A172 (cell line): Measurements from ENCODE around the gene PPP1R10. TPM values are rescaled to one million over a fixed set of nuclear protein-coding genes. Genes with fewer than 3 reads are reported as not detected.
A peak's percentile ranks its signal among the peaks of the same experiment; 100 is the strongest.

Source experiments
- DNase-seq: peaks from one replicate; pipeline ENCODE4 v3.0.0-alpha.2; 2015; ENCODE audit warnings: low spot score
- total RNA-seq: library from RNA; depleted of rRNA; stranded (reverse); fragments of >200 nt; shearing (Covaris generic); gene quantifications from 2 replicates; pipeline ENCODE4 v1.2.3, GENCODE V29; 2014

Gene PPP1R10
- total RNA-seq, 1 experiment from 2014 or later: 22.6 TPM

DNA sequence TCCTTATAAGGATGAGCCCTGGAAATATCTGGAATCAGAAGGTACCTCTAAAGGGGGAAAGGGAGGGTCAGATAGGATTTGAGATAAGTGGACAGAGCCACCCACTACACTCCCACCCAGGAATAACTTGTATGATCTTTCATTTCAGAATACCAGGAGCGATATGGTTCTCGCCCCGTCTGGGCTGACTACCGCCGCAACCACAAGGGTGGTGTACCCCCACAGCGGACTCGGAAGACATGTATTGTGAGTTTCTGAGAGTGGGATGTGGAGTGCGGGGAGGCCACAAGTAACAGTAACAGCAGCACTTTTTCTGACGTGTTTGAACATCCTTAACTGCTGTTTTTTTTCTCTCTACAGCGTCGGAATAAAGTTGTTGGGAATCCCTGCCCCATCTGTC is 2.5 kb upstream of the PPP1R10 start:
- DNase-seq: no peak

DNA sequence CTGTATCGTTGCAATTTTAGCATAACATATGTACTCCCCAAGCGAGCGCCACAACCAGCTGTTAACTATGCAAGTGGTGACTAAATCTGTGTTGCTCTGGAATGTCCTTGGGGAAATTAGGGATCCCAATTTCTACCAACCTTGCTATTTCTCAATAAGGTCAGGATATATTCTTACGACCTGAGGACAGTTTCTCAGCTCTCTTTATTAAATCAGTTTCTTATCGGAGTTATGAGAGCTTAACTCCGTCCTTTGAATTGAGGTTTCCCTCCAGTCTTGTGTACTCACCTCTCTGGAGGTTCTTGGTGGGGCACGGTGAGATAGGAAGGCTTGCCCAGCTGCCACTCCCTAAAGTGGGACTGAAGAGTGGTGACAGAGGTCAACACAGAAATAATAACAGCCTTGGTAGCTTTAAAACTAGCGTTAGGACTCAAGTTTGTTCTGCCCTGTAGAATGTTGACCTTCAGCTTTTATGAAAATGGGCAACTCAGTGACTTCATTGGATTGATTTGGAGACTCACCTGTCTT is 1.3 kb upstream of the PPP1R10 start:
- DNase-seq: no peak

DNA sequence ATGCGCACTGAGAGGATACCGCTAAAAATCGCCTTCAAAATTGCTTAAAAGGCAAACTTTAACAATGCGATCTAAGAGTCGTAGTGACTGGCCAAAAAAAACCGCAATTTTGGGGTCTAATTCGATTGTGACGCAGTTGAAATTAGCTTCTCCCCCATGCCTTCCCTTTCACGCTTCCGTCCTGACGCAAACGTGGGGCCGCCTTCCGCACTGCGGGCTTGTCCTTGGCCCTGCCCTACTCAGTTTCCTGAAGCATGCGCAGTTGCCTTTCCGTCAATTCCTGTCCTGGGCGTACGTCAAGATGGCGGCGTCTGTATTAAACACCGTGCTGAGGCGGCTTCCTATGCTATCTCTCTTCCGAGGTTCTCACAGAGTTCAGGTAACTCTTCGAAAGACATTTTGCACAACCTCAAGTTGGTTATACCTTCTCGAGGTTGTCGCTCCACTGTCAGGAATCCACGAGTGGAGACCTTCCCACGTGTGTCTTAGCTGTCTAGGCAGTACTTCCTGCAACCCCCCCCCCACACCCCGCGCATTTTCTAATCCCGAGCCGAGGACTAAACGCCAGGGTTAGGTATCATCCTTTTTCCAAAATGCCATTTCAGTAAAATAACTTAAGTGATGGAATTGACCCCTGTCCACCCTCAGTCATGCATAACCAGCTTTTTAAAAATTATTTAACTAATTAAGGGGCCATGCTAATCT is 674 bp upstream of the PPP1R10 start, which contains the start of gene MRPS18B:
TSS of gene MRPS18B (plus strand) at position 276 of the 705 bp plus-strand sequence. CDS start at position 302, 26 bp downstream.
- peak; percentile 90 for DNase-seq

DNA sequence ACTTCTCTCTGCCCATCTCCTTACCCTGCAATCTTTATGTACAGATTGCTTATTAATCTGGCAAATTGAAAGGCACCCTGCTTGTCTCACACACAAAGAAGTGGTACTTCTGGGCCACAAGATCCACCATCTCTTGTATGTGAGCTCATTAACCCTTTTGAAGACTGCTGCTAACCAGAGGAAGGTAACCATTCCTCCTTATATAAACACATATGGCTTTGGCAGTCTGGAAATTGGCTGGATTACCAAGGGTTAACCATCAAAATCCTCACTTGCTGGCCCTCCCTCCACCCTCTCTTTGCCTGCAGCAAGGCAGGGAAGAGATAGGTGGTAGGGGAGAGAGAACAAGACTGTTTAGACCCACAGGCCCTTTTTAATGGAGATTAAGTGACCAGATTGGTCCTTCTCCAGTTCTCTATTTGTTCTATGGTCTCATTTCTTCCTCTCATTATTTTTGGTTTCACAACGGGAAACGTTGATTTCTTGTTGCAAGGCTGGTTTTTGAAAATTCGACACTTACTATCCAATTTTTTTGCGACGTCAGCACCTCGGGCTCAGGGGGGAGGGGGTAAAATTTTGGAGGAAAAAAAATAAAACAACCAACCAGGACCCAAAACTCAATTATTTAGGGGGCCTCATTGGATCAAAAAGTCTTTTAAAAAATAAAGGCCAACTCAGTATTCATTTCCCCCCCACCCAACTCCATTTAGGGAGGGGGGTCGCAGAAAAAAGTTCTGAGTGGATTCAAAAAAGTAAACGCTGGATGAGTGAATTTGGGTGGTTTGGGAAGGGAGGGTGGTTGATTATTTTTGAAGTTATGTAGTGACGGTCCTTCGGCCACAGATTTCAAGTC is 859 bp downstream of the PPP1R10 start:
- DNase-seq: peak; percentile 29

DNA sequence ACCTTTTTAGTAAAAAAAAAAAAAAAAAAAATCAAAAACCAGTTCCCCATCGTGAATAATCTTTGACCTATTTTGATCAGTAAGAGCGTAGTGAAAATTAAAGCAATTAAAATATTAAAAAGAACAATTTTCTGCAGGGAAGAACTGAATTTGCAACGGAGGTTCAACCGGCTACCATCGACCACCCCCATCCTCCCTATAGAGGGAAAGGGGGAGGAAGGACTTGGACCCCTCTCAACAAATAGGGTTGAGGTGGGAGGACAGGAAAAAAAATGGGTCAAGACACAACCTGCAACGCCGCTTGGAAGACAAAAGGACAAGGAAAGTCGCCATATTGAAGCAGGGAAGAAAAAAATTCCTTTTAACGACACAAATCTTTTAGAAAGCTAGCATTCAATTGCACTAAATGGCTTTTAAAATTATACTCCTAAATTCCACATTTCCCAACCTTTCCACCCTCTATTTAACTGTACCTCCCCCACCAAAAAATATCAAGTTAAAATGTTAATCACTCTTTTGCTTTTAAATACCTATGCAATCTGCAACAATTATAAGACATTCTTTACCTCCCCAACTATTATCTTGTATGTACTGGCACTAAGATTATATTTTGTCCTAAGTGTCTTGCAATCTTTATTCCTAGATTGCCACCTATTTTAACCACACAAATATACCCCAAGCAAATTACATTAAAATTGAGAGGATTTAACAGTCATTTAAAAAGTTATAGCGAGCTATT is 1.7 kb downstream of the PPP1R10 start:
- peak; percentile 60 for DNase-seq

DNA sequence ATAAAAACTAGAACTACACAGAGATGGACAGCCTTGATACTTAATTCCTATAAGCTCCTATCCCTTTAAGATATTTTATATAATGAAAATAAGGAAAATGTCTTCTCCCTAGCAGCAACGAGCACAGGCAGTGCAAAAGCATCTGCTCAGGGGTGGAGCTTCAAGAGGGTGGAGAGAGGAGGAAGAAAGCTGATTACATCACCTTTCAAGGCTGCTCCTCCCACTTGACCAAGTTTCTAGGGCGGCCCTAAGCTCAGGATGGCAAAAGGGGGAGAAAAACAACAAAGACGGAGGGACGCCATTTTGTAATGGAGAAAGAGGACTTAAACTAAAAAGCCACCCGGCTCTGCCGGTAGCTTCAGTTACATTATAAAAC is 2.2 kb downstream of the PPP1R10 start:
- peak; percentile 97 for DNase-seq

DNA sequence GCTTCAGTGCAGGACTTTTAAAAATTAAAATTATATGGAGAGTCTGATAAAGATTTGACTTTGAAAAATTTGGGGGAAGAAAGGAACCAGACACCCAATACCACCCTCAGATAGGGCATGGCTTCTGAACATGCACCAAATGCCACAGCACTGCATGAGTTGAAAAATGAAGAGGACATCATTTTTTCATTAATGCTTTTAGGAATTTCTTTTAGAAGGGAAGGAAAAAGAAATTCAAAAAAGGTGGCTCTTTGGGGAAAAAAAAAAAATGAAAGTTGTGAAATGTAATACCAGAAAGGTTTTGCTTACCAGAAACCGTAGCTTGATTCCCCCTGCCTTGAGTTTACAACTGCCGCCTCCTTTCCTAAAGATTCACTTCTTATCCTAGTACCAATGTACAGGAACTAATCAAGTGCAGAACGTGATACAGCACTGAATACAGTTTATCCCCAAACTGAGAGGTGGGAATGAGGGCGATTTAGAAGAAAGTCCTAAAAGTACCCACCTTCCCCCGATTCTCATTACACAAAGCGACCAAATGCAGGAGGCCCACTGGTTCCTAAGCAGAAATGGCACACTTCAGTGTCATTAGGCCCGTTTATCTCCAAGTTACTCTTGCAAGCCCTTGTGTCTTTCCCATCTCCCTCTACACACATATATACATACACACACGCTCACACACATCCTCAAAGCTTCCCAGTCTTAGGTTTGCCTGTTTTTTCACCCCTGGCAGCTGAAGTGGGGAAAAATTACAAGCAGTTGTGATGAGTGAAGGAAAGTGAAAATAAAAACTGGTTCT is 2.8 kb downstream of the PPP1R10 start:
- DNase-seq: no peak

DNA sequence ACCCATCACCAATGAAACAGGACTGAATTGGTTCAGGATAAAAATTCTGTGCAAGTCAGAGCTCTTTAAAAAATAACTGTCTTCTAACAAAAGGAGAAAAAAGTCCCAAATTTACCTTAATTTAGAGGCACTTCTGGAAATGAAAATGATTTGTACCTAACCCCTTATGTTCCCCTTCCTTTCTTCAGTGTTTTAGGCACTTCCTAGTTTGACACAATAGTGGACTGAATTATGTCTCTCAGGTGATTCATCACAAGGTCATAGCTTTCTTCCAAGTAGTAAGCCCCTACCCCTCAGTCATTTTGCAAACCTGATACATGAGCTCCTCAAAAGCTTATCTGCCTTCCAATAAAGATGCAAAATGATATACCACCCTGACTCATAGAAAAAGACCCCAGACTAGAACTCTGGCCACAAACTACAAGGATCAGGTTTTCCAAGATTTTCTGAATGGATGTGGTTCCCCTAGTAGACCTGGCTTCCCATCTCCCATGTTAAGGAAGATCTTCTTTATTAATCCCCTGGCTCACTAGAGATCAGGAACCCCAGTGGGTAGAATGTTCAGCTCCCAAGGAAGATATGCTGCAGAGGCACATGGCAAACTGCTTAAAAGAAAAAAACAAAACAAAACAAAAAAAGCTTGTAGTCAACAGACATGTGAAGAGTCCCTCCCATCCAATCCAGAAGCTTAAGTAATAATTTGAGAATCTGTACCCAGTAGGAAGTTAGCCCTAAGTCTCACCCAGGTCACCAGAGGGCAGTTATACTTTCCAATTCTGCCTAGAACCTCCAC is 3.6 kb downstream of the PPP1R10 start:
- peak; percentile 30 for DNase-seq

DNA sequence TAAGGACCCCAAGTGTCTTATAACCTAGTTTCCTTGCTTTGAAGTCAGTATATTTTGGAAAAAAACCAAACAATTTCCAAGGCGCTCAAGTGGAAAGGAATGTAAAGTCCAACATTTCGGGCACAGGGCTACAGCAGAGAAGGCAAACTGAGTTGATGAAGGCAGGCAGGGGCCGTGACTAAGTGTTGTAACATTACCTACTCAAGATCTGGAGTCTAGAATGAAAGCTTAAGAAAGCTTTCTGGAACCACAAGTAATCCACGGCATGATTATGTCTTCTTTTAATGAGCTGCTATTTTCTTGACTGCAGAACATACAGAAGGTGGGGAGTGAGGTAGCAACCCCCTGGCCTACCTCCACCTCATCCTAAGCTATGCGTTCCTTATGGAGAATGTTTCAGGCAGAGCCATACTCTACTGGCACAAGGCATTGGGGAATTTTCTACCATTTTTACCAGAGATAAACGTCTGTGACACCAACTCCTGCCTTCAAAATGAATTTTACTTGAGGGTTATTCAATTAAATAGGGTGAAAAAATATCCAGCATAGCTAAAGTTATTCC is 4.3 kb downstream of the PPP1R10 start:
- DNase-seq: peak; percentile 22

DNA sequence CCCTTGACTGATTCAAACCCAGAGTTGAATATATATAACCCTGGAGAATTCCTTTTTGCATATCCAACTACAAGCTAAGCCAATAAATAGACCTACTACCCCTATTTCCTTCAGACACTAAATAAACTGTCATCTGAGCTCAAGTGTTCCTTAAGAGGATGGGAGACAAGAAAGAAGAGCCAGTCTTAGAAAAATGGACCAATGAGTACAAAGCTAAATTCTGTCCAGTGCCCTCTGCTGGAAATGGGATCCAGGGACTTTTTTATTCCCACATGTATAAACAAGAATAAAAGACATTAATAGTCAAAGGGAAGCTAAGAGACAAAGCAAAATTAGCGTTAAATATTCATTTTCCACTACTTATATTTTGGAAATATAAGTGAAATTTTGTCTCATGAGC is 4.8 kb downstream of the PPP1R10 start:
- DNase-seq: peak; percentile 27

DNA sequence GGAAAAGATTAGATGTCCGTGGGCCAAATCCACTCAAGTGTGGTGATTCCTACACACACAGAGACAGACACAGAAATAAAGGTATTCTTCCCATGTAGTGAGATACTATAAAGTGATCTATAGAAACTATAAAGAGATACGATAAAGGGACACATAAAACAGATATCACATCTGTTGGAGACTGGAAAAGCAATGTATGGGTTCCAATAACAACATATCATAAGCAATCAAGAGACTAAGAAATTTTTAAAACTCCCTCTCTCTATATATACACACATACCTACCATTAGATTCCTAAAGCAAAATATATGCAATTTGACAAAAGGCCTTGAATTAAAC is 5.2 kb downstream of the PPP1R10 start:
- DNase-seq: no peak

DNA sequence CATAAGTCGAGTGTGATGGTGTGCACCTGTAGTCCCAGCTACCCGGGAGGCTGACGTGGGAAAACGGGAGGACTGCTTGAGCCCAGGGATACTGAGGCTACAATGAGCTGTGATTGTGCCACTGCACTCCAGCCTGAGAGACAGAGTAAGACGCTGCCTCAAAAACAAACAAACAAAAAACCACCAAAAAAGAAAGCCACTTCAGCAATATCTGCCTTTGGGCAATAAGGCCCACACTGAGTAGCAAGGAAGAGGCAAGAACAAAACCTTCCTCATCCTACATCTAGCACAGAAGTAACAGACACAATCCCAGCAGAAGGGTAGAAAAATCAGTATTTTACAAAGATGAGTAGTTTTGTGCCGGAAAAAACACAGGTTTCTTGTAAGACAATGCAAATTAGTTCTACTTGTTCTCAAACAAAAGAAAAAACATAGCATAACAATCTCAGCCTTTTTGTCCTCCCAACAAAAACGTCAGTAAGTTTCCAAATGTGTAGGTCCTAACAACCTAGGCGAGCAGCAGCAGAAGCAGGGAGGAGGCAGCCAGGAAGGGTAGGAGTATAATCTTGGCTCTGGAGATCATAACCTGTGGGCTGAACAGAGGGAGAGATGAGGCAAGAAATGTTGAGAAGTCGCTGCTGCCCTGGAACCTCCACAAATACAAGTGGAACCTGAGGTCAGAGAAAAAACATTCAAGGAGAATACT is 5.7 kb downstream of the PPP1R10 start:
- no peak for DNase-seq

DNA sequence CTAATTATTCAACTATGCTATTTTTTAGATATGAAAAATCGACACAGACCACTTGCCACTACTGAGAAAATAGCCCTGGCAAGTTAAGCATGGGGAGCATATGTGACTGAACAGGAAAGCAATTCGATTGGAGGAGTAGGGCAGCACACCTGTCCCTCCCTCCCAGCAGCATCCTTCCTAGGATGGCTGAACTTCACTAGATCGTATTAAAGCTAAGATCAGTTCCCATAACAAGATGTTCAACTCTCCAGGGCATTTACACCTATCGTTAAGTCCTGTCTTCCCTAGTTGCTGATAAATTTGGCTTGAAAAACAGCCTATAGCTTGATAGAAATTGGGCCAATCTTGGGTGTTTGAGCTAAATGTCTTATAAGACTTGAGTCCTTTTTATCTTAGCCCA is 7.0 kb downstream of the PPP1R10 start:
- DNase-seq: no peak

DNA sequence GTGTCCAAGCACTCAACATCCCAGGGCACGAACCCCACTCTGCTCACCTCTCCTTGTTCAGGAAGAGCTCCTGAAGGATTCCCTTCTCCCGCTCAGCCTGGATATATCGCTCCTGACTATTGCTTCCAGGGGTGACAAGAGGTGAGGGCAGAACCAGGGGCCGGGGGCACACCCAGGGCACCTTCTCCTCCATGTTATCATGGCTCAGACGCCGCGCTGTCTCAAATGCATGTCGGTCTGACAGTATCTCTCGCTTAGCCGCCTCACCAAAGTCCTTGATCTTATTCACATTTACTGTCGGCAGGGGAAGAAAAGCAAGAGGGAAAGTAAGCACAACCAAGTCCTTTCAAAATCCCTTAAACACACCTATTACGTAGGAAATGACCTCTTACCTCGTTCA is 13.1 kb downstream of the PPP1R10 start:
- DNase-seq: no peak

DNA sequence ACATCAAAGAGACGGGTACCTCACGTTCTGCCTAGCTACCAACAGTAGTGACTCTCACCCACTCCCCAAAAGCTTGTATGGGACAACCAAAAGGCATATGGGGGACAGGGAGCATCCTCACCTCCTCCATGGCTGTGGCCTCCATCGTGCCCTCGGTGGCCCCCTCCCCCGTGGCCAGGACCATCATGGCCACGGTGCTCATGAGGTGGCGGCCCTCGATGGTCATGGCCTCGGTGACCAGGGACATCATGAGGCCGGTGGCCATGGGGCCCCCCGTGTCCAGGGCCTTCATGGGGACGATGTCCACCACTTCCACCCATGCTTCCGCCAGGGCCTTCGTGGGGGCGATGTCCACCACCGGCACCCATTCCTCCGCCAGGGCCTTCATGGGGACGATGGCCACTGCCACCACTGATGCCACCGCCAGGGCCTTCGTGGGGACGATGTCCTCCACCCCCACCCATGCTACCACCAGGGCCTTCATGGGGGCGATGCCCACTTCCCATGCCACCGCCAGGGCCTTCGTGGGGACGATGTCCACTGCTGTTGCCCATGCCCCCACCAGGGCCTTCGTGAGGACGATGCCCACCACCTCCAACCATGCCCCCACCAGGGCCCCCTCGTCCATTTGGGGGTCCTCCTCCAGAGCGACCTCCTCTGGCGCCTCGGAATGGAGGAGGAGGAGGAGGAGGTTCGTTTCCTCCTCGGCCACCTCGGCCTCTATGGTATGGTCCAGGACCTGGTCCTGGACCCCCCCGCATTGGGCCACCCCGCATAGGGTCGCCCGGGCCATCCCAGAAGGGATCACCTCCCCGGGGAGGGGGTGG is 15.0 kb downstream of the PPP1R10 start:
- DNase-seq: no peak

DNA sequence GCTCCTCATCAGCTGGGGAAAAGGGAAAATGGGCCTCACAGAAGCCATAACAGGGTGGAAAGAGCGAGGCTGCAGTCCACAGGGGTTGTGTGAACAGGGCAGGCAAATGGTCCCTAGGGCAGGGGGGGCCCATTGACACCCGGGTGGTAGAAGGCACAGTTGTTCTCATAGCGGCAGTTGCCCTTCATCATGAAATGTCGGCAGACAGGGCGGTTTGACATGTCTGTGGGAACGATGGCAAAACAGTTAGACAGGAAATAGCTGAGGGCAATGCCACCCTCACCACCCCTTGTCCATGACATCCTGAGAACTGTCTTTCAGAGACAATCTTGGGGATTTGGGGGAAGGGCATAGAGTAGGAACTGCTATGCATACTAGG is 15.6 kb downstream of the PPP1R10 start:
- no peak for DNase-seq

DNA sequence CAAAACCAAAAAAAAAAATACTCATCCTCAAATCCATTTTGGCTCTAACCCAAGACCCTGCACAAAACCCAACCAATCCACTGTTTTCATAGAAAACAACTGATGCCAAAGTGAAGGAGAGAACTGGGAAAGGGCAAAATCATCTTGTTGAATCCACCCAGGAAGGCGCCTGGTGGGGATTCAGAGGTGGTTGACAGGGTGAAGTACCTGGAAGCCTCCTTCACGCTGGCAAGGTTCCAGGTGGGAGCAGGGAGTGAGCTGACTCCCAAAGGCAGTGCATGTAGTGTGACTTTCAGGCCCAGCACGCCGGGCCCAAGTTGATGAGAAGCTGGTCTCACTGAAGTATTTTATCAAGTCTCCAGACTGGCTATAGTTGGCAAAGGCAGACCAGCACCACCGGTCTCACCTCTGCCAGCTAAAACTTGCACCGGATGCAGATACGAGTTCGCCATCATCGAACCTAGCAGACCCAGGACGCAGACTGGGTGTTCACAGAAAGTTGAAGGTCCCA is 16.5 kb downstream of the PPP1R10 start:
- DNase-seq: no peak

DNA sequence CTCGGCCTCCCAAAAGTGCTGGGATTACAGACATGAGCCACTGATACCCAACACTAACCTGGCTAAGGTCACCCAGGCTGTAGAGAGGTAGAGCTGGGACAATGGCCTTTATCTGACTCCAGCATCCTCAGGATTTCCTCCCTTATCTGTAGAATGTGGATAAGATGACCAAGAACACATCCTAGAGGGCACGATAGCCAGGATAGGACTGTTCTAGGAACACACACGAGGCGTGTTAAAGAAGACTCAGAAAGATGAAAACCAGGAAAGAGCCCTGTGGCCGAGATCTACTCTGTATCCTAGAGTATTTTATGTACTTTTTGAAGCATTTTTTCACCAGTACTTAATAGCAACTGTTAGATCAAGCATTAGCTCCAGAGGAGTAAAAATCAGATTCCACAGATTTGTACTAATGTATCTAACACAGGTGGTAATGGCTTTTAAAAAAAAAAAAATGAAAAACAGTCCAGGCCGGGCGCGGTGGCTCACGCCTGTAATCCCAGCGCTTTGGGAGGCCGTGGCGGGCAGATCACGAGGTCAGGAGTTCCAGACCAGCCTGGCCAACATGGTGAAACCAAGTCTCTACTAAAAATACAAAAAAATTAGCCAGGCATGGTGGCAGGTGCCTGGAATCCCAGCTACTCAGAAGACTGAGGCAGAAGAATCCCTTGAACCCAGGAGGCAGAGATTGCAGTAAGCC is 17.3 kb downstream of the PPP1R10 start:
- DNase-seq: no peak
